Activated CD8-positive, alpha-beta T cell treated with anti-CD3 and anti-CD28 coated beads for 36 hours (primary cell): ENCODE data around the gene EIF2B1. TPM values are rescaled to one million over a fixed set of nuclear protein-coding genes. Genes with fewer than 3 reads are reported as not detected.

Source experiments
- ATAC-seq: fragments of 200-7000 bp; cut with Tn5 transposase; one replicate; pipeline ENCODE4 v1.10.0; 2021; ENCODE audit warnings: mild to moderate bottlenecking, moderate library complexity
- CTCF ChIA-PET: fragments of 350-600 bp; sonication (Branson Sonifier 250); formaldehyde crosslinking; loops from one replicate; lab custom pipeline; 2021; ENCODE audit warnings: antibody characterized with exemption; lab: Charles Lee
- POLR2A ChIA-PET: fragments of 350-600 bp; sonication (Branson Sonifier 250); formaldehyde crosslinking; loops from one replicate; lab custom pipeline; 2021; ENCODE audit warnings: antibody characterized with exemption; lab: Charles Lee
- DNase-seq: peaks from one replicate; pipeline ENCODE4 v3.0.0-alpha.2; 2020
- H3K27ac Mint-ChIP-seq: one replicate; pipeline ENCODE4 v1.8.0; 2021; ENCODE audit warnings: mild to moderate bottlenecking, mixed read lengths
- H3K27me3 Mint-ChIP-seq: one replicate; pipeline ENCODE4 v1.8.0; 2021; ENCODE audit warnings: mixed read lengths
- H3K36me3 Mint-ChIP-seq: one replicate; pipeline ENCODE4 v1.8.0; 2021; ENCODE audit warnings: low read depth, mixed read lengths
- H3K4me1 Mint-ChIP-seq: one replicate; pipeline ENCODE4 v1.8.0; 2021; ENCODE audit warnings: low read depth, mixed read lengths
- H3K4me3 Mint-ChIP-seq: one replicate; pipeline ENCODE4 v1.8.0; 2021; ENCODE audit warnings: mild to moderate bottlenecking, moderate library complexity, mixed read lengths
- H3K9me3 Mint-ChIP-seq: one replicate; pipeline ENCODE4 v1.8.0; 2021; ENCODE audit warnings: mixed read lengths
- intact Hi-C: fragments of 100-400 bp; cut with micrococcal nuclease; formaldehyde crosslinking; loops from one replicate; pipeline ENCODE4 v1.10.0; 2022
- total RNA-seq, 2 experiments: library from RNA; stranded (reverse); gene quantifications; one replicate each; pipeline ENCODE4 v1.2.3, GENCODE V29; 2021
- TF ChIP-seq, protein P1 (sequence below): fragments of 200-600 bp; IDR thresholded peaks from one replicate; pipeline ENCODE4 v1.8.0; 2022; ENCODE audit warnings: antibody characterized with exemption, mild to moderate bottlenecking

EIF2B1 gene
- total RNA-seq, 2 experiments from 2014 or later, result 54.5 to 61.8 TPM

DNA sequence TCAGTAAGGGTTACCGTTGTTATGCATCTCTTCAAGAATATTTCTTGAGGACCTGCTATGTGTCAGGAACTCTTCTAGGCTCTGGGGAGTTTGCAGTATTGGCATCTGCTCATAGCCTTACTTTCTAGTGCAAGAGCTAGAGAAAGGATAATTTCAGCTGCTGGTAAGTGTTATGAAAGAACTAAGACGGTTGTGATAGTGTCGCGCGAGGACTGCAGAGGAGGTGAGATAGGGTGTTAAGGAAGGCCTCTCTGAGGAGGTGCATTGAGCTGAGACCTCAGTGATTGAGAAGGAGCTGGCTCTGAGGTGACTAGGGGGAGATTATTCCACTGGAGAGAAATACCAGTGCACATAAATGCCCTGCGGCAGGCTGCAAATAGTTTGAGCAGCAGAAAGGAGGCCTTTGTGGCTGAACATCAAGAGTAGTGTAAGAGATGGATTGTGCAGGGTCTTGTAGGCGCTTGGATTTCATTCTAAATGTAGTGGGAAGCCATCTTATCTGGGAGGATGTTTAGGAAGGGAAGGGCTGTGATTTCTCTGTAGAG is 30.8 kb downstream of the EIF2B1 start:
- Mint-ChIP-seq H3K36me3 (peaks cover 50% of the 10 kb centered on the region), H3K27ac (peak overlapping the region; percentile 91), H3K4me3 (peak overlapping the region; percentile 88), H3K27me3 (no peaks in the 10 kb centered on the region), H3K4me1 (peaks cover 33% of the 10 kb centered on the region), H3K9me3 (peaks cover 2% of the 10 kb centered on the region)
- ChIA-PET CTCF (interaction anchor here (1.2 to 2.1 kb wide), 4 partner anchors 16 to 332 kb away, joined by 3 to 7 read pairs (median 4); no protein-coding TSS in a partner anchor), POLR2A (interaction anchor here (0.7 to 2.9 kb wide), 15 partner anchors 8 to 1077 kb away, joined by 3 to 14 read pairs (median 4); partner anchors contain the start of genes KMT5A and MPHOSPH9)
- TF ChIP-seq, protein P1, sequence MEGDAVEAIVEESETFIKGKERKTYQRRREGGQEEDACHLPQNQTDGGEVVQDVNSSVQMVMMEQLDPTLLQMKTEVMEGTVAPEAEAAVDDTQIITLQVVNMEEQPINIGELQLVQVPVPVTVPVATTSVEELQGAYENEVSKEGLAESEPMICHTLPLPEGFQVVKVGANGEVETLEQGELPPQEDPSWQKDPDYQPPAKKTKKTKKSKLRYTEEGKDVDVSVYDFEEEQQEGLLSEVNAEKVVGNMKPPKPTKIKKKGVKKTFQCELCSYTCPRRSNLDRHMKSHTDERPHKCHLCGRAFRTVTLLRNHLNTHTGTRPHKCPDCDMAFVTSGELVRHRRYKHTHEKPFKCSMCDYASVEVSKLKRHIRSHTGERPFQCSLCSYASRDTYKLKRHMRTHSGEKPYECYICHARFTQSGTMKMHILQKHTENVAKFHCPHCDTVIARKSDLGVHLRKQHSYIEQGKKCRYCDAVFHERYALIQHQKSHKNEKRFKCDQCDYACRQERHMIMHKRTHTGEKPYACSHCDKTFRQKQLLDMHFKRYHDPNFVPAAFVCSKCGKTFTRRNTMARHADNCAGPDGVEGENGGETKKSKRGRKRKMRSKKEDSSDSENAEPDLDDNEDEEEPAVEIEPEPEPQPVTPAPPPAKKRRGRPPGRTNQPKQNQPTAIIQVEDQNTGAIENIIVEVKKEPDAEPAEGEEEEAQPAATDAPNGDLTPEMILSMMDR, result no peak
- DNase-seq, result peak; percentile 38
- intact Hi-C loops, result no loop called here
- no peak for ATAC-seq

DNA sequence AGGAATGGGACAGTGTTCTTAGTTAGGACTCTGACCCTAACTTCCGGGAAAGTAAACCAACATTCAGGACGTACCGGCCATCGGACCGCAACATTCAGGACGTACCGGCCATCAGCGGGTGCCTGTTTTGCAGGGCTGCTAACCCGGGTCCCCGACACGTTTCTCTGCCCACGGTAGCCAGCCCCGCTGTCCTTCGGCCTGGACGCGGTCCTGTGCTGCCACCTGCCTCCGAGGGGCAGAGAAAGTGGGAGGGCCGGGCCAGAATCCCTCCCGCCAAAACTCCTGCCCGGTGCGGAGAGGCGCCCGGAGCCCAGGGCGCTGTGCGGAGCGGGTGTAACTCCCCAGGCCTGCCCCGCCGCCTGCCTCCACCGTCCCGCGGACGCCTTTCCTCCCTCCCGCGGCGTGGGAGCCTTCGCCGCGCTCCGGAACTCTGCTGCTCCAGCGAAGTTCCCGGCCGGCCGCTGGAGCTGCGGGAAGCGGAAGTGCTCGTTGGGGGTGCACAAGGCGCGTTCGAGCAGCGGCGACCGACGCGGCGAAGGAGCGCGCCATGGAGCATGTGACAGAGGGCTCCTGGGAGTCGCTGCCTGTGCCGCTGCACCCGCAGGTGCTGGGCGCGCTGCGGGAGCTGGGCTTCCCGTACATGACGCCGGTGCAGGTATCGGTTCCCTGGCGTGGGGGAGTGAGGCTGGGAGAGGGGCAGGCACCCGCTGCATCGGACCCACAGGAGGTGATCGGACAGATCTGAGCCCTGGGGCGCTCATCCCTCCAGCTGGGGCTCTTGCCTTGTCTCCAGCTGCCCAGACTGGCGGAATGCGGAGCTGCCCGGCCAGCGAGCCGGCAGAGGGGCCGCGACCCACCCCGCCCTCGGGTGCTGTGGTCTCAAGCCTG is 31.6 kb downstream of the EIF2B1 start, which contains the start of gene DDX55:
DDX55 (plus strand) TSS at position 498 of the 888 bp plus-strand sequence; CDS start at position 548, 50 bp downstream.
- H3K27me3 Mint-ChIP-seq, result no peaks in the 10 kb centered on the region
- peak within 1 kb of the TSS; percentile 88 for H3K4me3 Mint-ChIP-seq
- TF ChIP-seq, protein P1, result peak; percentile 30
- ATAC-seq (peak; percentile 93), DNase-seq (peak; percentile 87)
- ChIA-PET POLR2A (interaction anchor here (0.7 to 2.9 kb wide), 18 partner anchors 9 to 369 kb away, joined by 3 to 14 read pairs (median 4); partner anchors contain the start of genes KMT5A and MPHOSPH9), CTCF (interaction anchor here (1.0 to 2.1 kb wide), 4 partner anchors 11 to 238 kb away, joined by 3 to 7 read pairs (median 4); no protein-coding TSS in a partner anchor)
- H3K4me1 Mint-ChIP-seq, result peaks cover 32% of the 10 kb centered on the region
- H3K36me3 Mint-ChIP-seq, result peaks cover 41% of the 10 kb centered on the region
- H3K9me3 Mint-ChIP-seq, result peaks cover 2% of the 10 kb centered on the region
- H3K27ac Mint-ChIP-seq, result peak within 1 kb of the TSS; percentile 91
- intact Hi-C loops, result no loop called here

DNA sequence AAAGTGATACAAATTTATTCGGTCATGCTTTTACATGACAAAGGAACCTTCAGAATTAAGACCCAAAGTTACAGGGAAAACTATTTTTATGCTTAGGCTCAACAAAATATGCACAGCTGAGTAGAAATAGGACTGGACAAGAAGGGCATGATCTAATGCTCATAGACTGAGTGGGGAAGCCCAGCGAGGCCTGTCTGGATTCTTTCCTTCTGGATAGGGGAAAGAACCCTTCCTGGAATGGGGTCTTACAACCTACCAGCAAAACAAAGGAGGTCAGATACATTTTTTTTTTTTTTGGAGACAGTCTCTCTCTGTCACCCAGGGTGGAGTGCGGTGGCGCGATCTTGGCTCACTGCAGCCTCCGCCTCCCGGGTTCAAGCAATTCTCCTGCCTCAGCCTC is 33.8 kb downstream of the EIF2B1 start:
- peak overlapping the region; percentile 48 for H3K4me3 Mint-ChIP-seq
- peak overlapping the region; percentile 62 for H3K27ac Mint-ChIP-seq
- H3K36me3 Mint-ChIP-seq, result peaks cover 41% of the 10 kb centered on the region
- peaks cover 30% of the 10 kb centered on the region for H3K4me1 Mint-ChIP-seq
- TF ChIP-seq, protein P1, result no peak
- POLR2A ChIA-PET, result no interaction called here
- no peaks in the 10 kb centered on the region for H3K27me3 Mint-ChIP-seq
- ATAC-seq, result no peak
- intact Hi-C loops, result no loop called here
- H3K9me3 Mint-ChIP-seq, result peaks cover 2% of the 10 kb centered on the region
- CTCF ChIA-PET, result no interaction called here
- DNase-seq, result no peak

DNA sequence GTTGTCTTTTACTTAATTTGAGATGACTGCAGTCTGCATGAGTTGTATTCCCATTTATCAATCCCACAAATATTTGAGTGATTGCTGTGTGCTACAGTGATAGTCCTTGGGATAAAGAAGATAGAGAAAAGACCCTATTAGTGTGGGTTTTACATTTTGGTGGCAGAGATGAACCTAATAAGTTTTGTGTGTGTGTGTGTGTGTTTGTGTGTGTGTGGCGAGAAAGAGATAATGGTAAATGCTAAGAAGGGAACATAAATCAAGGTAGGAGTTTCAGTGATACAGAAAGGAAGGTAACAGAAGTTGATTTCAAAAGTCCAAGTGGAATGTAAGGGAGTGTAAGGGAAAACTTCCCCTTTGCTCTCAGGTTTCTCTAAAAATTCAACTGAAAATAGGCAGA is 34.2 kb downstream of the EIF2B1 start:
- H3K27ac Mint-ChIP-seq, result peak overlapping the region; percentile 53
- H3K27me3 Mint-ChIP-seq, result no peaks in the 10 kb centered on the region
- no peak for ATAC-seq
- H3K36me3 Mint-ChIP-seq, result peaks cover 39% of the 10 kb centered on the region
- POLR2A ChIA-PET, result no interaction called here
- intact Hi-C loops, result no loop called here
- CTCF ChIA-PET, result interaction anchor here (1.2 kb wide), 1 partner anchor 16 kb away, joined by 3 read pairs; no protein-coding TSS in a partner anchor
- no peak for DNase-seq
- peak overlapping the region; percentile 48 for H3K4me3 Mint-ChIP-seq
- H3K4me1 Mint-ChIP-seq, result peaks cover 28% of the 10 kb centered on the region
- peaks cover 2% of the 10 kb centered on the region for H3K9me3 Mint-ChIP-seq
- TF ChIP-seq, protein P1, result no peak
